WTC11 (cell line): ENCODE data around the gene PCLAF. TPM values are rescaled to one million over a fixed set of nuclear protein-coding genes. Genes with fewer than 3 reads are reported as not detected.

ENCODE experiments used
- ATAC-seq: fragments of 200-7000 bp; cut with Tn5 transposase; 2 replicates; pipeline ENCODE4 v1.10.0; 2021; ENCODE audit warnings: mild to moderate bottlenecking, moderate library complexity
- CTCF ChIA-PET: fragments of 300-600 bp; sonication (Branson Sonifier 250); formaldehyde crosslinking; loops from one replicate; lab custom pipeline; 2021; ENCODE audit warnings: antibody characterized with exemption; lab: Charles Lee
- POLR2A ChIA-PET: fragments of 350-600 bp; sonication (Branson Sonifier 250); formaldehyde crosslinking; loops from one replicate; lab custom pipeline; 2021; ENCODE audit warnings: antibody characterized with exemption; lab: Charles Lee
- DNase-seq: peaks from one replicate; pipeline ENCODE4 v3.0.0; 2021; ENCODE audit warnings: low spot score
- H3K27ac Mint-ChIP-seq: 2 replicates; pipeline ENCODE4 v1.8.0; 2021; ENCODE audit warnings: mixed read lengths
- H3K27me3 Mint-ChIP-seq: 2 replicates; pipeline ENCODE4 v1.8.0; 2021; ENCODE audit warnings: low read depth, mild to moderate bottlenecking, moderate library complexity, mixed read lengths
- H3K36me3 Mint-ChIP-seq: 2 replicates; pipeline ENCODE4 v1.8.0; 2021; ENCODE audit warnings: mixed read lengths
- H3K4me1 Mint-ChIP-seq: 2 replicates; pipeline ENCODE4 v1.8.0; 2022; ENCODE audit warnings: mixed read lengths
- H3K4me3 Mint-ChIP-seq: 2 replicates; pipeline ENCODE4 v1.8.0; 2021; ENCODE audit warnings: mild to moderate bottlenecking, moderate library complexity, mixed read lengths
- H3K9me3 Mint-ChIP-seq: 2 replicates; pipeline ENCODE4 v1.8.0; 2021; ENCODE audit warnings: mixed read lengths
- FOXP1 ChIP-seq: sonication (generic); formaldehyde crosslinking; IDR thresholded peaks from 2 replicates; pipeline ENCODE4 v1.8.0; 2022; ENCODE audit warnings: missing genetic modification reagents, mild to moderate bottlenecking, moderate library complexity, borderline replicate concordance
- JUN ChIP-seq: sonication (generic); formaldehyde crosslinking; IDR thresholded peaks from 2 replicates; pipeline ENCODE4 v1.8.0; 2023; ENCODE audit warnings: mild to moderate bottlenecking, missing genetic modification reagents
- MXD4 ChIP-seq: fragments of 250-450 bp; sonication (Bioruptor Pico); IDR thresholded peaks from 2 replicates; pipeline ENCODE4 v1.8.0; 2021; ENCODE audit warnings: mild to moderate bottlenecking, moderate library complexity, borderline replicate concordance
- NR1H2 ChIP-seq: sonication (generic); formaldehyde crosslinking; IDR thresholded peaks from 2 replicates; pipeline ENCODE4 v1.9.0; 2021; ENCODE audit warnings: mild to moderate bottlenecking, moderate library complexity, missing genetic modification reagents
- NR3C1 ChIP-seq: sonication (generic); formaldehyde crosslinking; conservative IDR thresholded peaks from 2 replicates; pipeline ENCODE4 v1.8.1; 2023; ENCODE audit warnings: low read depth, mild to moderate bottlenecking, missing genetic modification reagents
- TCF7 ChIP-seq: sonication (generic); formaldehyde crosslinking; IDR thresholded peaks from 2 replicates; pipeline ENCODE4 v1.8.0; 2022; ENCODE audit warnings: mild to moderate bottlenecking, low read depth, missing genetic modification reagents, moderate library complexity
- TP53 ChIP-seq: sonication (generic); formaldehyde crosslinking; IDR thresholded peaks from 2 replicates; pipeline ENCODE4 v1.8.1; 2023; ENCODE audit warnings: mild to moderate bottlenecking, missing genetic modification reagents
- ZNF121 ChIP-seq: sonication (generic); formaldehyde crosslinking; IDR thresholded peaks from 2 replicates; pipeline ENCODE4 v1.8.0; 2023; ENCODE audit warnings: missing genetic modification reagents
- ZNF263 ChIP-seq: sonication (generic); formaldehyde crosslinking; IDR thresholded peaks from 2 replicates; pipeline ENCODE4 v1.8.1; 2022; ENCODE audit warnings: low read depth, mild to moderate bottlenecking, moderate library complexity, missing genetic modification reagents
- ZNF671 ChIP-seq: fragments of 250-450 bp; sonication (Bioruptor Pico); IDR thresholded peaks from 2 replicates; pipeline ENCODE4 v1.8.0; 2021; ENCODE audit warnings: mild to moderate bottlenecking
- total RNA-seq: library from RNA; stranded (reverse); gene quantifications from 3 replicates; pipeline ENCODE4 v1.2.3, GENCODE V29; 2021
- TF ChIP-seq, protein P1 (sequence below): sonication (generic); formaldehyde crosslinking; IDR thresholded peaks from 2 replicates; pipeline ENCODE4 v1.8.1; 2023; ENCODE audit warnings: mild to moderate bottlenecking, missing genetic modification reagents, moderate library complexity
- TF ChIP-seq, protein P2 (sequence below): sonication (generic); formaldehyde crosslinking; IDR thresholded peaks from 2 replicates; pipeline ENCODE4 v1.8.0; 2022; ENCODE audit warnings: mild to moderate bottlenecking, missing genetic modification reagents
- TF ChIP-seq, protein P3 (sequence below): sonication (generic); formaldehyde crosslinking; IDR thresholded peaks from 2 replicates; pipeline ENCODE4 v1.8.1; 2022; ENCODE audit warnings: low read depth, missing genetic modification reagents, borderline replicate concordance
- TF ChIP-seq, protein P4 (sequence below): fragments of 200-600 bp; IDR thresholded peaks from 2 replicates; pipeline ENCODE4 v1.8.0; 2022; ENCODE audit warnings: antibody characterized with exemption
- TF ChIP-seq, protein P5 (sequence below): sonication (generic); formaldehyde crosslinking; IDR thresholded peaks from 2 replicates; pipeline ENCODE4 v1.8.1; 2023; ENCODE audit warnings: mild to moderate bottlenecking, missing genetic modification reagents, moderate library complexity
- TF ChIP-seq, protein P6 (sequence below): sonication (generic); formaldehyde crosslinking; IDR thresholded peaks from 2 replicates; pipeline ENCODE4 v1.8.0; 2022; ENCODE audit warnings: mild to moderate bottlenecking, missing genetic modification reagents
- TF ChIP-seq, protein P7 (sequence below): sonication (generic); formaldehyde crosslinking; IDR thresholded peaks from 2 replicates; pipeline ENCODE4 v1.8.1; 2022; ENCODE audit warnings: mild to moderate bottlenecking, missing genetic modification reagents, moderate library complexity, borderline replicate concordance
- TF ChIP-seq, protein P8 (sequence below): fragments of 250-450 bp; sonication (Bioruptor Pico); IDR thresholded peaks from 2 replicates; pipeline ENCODE4 v1.8.0; 2021; ENCODE audit warnings: mild to moderate bottlenecking
- TF ChIP-seq, protein P9 (sequence below): fragments of 250-450 bp; sonication (Bioruptor Pico); IDR thresholded peaks from 2 replicates; pipeline ENCODE4 v1.9.0; 2021; ENCODE audit warnings: mild to moderate bottlenecking

PCLAF gene
- total RNA-seq, 1 experiment from 2014 or later = 27.2 TPM

DNA sequence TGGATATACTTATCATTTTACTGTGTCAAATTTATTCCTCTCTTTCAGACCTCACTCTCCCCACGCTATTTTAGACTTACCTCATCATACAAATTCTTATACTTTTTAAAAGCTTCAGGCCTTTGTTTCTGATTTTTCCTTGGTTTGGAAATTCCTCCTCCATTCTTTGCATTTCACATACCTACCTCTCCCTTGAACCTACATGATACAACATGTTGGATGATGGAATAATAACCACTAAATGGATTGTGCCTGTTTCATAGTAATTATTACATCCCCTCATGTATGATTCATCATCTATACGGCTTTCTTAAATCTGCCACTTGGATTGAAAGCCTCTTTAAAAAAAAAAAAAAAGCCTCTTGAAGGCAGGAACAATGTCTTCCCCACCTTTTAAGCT lies 31.0 kb upstream of the PCLAF start:
- Mint-ChIP-seq H3K4me1 (no peaks in the 10 kb centered on the region), H3K27ac (no peak overlapping the region), H3K27me3 (no peaks in the 10 kb centered on the region; the same call in 1 of the 2 replicates), H3K36me3 (peaks cover 44% of the 10 kb centered on the region), H3K4me3 (no peak overlapping the region)
- POLR2A ChIA-PET = no interaction called here
- no peak for DNase-seq
- CTCF ChIA-PET = interaction anchor here (1.4 kb wide), 1 partner anchor 269 kb away, joined by 3 read pairs; no protein-coding TSS in a partner anchor
- TF ChIP-seq, protein P1, sequence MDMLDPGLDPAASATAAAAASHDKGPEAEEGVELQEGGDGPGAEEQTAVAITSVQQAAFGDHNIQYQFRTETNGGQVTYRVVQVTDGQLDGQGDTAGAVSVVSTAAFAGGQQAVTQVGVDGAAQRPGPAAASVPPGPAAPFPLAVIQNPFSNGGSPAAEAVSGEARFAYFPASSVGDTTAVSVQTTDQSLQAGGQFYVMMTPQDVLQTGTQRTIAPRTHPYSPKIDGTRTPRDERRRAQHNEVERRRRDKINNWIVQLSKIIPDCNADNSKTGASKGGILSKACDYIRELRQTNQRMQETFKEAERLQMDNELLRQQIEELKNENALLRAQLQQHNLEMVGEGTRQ (CRISPR knock-in tag) = no peak
- TF ChIP-seq, protein P2, sequence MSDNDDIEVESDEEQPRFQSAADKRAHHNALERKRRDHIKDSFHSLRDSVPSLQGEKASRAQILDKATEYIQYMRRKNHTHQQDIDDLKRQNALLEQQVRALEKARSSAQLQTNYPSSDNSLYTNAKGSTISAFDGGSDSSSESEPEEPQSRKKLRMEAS = no peak
- TF ChIP-seq, protein P3, sequence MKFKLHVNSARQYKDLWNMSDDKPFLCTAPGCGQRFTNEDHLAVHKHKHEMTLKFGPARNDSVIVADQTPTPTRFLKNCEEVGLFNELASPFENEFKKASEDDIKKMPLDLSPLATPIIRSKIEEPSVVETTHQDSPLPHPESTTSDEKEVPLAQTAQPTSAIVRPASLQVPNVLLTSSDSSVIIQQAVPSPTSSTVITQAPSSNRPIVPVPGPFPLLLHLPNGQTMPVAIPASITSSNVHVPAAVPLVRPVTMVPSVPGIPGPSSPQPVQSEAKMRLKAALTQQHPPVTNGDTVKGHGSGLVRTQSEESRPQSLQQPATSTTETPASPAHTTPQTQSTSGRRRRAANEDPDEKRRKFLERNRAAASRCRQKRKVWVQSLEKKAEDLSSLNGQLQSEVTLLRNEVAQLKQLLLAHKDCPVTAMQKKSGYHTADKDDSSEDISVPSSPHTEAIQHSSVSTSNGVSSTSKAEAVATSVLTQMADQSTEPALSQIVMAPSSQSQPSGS = no peak
- TF ChIP-seq, protein P4, sequence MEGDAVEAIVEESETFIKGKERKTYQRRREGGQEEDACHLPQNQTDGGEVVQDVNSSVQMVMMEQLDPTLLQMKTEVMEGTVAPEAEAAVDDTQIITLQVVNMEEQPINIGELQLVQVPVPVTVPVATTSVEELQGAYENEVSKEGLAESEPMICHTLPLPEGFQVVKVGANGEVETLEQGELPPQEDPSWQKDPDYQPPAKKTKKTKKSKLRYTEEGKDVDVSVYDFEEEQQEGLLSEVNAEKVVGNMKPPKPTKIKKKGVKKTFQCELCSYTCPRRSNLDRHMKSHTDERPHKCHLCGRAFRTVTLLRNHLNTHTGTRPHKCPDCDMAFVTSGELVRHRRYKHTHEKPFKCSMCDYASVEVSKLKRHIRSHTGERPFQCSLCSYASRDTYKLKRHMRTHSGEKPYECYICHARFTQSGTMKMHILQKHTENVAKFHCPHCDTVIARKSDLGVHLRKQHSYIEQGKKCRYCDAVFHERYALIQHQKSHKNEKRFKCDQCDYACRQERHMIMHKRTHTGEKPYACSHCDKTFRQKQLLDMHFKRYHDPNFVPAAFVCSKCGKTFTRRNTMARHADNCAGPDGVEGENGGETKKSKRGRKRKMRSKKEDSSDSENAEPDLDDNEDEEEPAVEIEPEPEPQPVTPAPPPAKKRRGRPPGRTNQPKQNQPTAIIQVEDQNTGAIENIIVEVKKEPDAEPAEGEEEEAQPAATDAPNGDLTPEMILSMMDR = no peak
- no peak for TF ChIP-seq ZNF263 (CRISPR knock-in tag)
- no peak for TF ChIP-seq NR3C1 (CRISPR knock-in tag)
- TF ChIP-seq, all 79 proteins: peak for 0
- no peak for ATAC-seq
- H3K9me3 Mint-ChIP-seq = no peaks in the 10 kb centered on the region

DNA sequence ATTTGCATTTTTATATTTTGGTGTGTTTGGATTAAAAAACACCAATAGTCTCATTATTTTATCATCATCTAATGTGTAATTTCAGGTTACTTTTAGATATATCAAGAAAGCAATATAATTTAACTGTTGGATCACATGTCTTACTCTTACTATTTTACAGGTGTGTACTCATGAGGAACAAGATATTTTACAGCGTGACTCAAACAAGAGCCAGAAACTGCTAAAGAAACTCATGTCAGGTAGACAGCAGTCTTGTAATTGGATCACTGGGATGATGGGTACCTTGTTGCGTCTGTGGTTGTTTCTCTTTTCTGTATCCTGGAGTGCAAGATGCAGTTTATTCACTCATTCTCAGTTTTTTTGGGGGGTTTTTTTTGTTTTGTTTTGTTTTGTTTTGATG lies 19.3 kb upstream of the PCLAF start:
- H3K4me1 Mint-ChIP-seq = no peaks in the 10 kb centered on the region
- DNase-seq (no peak), ATAC-seq (no peak)
- H3K27ac Mint-ChIP-seq = no peak overlapping the region
- TF ChIP-seq, protein P5, sequence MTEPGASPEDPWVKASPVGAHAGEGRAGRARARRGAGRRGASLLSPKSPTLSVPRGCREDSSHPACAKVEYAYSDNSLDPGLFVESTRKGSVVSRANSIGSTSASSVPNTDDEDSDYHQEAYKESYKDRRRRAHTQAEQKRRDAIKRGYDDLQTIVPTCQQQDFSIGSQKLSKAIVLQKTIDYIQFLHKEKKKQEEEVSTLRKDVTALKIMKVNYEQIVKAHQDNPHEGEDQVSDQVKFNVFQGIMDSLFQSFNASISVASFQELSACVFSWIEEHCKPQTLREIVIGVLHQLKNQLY (CRISPR knock-in tag) = no peak
- TF ChIP-seq TP53 = no peak
- TF ChIP-seq, protein P6, sequence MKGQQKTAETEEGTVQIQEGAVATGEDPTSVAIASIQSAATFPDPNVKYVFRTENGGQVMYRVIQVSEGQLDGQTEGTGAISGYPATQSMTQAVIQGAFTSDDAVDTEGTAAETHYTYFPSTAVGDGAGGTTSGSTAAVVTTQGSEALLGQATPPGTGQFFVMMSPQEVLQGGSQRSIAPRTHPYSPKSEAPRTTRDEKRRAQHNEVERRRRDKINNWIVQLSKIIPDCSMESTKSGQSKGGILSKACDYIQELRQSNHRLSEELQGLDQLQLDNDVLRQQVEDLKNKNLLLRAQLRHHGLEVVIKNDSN (CRISPR knock-in tag) = no peak
- no peak for TF ChIP-seq ZNF121
- TF ChIP-seq, protein P7, sequence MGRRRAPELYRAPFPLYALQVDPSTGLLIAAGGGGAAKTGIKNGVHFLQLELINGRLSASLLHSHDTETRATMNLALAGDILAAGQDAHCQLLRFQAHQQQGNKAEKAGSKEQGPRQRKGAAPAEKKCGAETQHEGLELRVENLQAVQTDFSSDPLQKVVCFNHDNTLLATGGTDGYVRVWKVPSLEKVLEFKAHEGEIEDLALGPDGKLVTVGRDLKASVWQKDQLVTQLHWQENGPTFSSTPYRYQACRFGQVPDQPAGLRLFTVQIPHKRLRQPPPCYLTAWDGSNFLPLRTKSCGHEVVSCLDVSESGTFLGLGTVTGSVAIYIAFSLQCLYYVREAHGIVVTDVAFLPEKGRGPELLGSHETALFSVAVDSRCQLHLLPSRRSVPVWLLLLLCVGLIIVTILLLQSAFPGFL = no peak
- TF ChIP-seq, protein P8, sequence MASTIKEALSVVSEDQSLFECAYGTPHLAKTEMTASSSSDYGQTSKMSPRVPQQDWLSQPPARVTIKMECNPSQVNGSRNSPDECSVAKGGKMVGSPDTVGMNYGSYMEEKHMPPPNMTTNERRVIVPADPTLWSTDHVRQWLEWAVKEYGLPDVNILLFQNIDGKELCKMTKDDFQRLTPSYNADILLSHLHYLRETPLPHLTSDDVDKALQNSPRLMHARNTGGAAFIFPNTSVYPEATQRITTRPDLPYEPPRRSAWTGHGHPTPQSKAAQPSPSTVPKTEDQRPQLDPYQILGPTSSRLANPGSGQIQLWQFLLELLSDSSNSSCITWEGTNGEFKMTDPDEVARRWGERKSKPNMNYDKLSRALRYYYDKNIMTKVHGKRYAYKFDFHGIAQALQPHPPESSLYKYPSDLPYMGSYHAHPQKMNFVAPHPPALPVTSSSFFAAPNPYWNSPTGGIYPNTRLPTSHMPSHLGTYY (CRISPR knock-in tag) = no peak
- no peak for TF ChIP-seq TCF7 (CRISPR knock-in tag)
- no peak for TF ChIP-seq JUN (CRISPR knock-in tag)
- no peak for TF ChIP-seq NR1H2 (CRISPR knock-in tag)
- no peak for TF ChIP-seq MXD4 (CRISPR knock-in tag)
- TF ChIP-seq NR3C1 (CRISPR knock-in tag) = no peak
- no peak for TF ChIP-seq ZNF671 (CRISPR knock-in tag)
- no peak for TF ChIP-seq FOXP1
- TF ChIP-seq, protein P9, sequence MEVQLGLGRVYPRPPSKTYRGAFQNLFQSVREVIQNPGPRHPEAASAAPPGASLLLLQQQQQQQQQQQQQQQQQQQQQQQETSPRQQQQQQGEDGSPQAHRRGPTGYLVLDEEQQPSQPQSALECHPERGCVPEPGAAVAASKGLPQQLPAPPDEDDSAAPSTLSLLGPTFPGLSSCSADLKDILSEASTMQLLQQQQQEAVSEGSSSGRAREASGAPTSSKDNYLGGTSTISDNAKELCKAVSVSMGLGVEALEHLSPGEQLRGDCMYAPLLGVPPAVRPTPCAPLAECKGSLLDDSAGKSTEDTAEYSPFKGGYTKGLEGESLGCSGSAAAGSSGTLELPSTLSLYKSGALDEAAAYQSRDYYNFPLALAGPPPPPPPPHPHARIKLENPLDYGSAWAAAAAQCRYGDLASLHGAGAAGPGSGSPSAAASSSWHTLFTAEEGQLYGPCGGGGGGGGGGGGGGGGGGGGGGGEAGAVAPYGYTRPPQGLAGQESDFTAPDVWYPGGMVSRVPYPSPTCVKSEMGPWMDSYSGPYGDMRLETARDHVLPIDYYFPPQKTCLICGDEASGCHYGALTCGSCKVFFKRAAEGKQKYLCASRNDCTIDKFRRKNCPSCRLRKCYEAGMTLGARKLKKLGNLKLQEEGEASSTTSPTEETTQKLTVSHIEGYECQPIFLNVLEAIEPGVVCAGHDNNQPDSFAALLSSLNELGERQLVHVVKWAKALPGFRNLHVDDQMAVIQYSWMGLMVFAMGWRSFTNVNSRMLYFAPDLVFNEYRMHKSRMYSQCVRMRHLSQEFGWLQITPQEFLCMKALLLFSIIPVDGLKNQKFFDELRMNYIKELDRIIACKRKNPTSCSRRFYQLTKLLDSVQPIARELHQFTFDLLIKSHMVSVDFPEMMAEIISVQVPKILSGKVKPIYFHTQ = no peak
- POLR2A ChIA-PET = no interaction called here
- no peaks in the 10 kb centered on the region for H3K9me3 Mint-ChIP-seq
- H3K27me3 Mint-ChIP-seq = no peaks in the 10 kb centered on the region
- CTCF ChIA-PET = no interaction called here
- H3K4me3 Mint-ChIP-seq = no peak overlapping the region
- H3K36me3 Mint-ChIP-seq = peaks cover 30% of the 10 kb centered on the region
